ENCODE data around the gene CPVL.

Gene CPVL

DNA sequence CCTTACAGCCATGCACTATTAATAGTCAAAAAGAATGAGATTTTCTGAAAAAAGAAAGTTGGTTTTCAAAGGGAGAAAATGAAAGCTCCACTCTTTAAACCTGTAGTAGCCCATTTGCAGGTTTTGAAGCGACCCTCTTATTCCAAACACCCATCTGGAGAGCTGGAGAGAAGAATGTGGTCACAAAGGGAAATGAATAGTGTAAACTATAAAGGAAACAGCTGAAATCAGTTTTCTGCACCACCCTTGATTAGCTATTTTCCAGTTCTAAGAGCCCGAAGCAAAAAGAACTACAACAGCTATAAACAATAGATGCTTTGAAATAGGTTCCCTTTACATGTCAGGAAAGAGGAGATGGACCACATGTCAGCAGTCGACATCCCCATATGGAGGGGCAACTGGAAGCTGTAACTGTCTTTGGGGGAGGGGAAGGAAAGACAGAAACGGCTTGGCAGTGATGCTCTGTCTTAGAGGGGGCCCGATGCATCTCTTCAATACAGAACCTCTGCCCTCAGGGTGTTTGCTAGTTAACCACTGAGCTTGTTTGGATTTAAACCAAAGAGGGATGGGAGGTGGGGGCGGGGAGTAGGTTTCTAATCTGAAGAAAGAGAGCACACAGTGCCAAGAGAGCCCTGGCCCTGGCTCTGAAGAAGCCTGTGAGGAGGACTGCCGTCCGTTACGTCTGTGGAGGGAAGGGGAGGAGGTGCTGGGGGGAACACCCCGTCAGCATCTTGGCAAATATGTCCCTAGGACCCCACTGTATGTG is 55.3 kb downstream of the CPVL start:
- DNase-seq (ENCODE audit: low read depth) = peak; percentile 9

DNA sequence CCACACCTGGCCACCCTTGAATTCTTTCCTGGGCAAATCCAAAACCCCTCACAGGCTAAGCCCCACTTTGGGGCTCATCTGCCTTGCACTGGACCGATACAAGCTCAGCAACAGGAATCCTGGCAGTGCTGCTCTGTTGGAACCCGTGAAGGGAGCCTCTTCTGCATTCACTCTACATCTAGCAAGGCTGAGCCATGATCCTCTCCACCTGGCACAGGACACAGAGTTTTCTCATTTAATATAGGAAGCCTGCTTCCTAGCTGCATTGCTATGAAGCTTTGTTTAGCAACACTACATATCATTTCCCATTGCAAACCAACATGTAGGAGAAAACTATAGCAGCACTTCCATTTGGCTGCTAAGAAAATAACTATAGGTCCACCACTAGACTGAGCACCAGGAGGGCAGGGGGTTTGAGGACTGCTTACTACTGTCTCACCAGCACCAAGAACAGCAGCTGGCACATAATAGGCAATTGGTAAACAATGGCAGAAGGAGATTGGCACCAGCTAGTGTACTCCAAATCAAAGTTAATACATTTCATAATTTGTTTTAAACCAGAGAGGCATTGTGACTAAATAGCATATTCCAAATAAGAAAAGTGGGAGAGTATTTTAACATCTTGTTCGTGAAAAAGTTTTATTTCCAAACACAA is 56.1 kb downstream of the CPVL start:
- DNase-seq (ENCODE audit: low read depth) = no peak

DNA sequence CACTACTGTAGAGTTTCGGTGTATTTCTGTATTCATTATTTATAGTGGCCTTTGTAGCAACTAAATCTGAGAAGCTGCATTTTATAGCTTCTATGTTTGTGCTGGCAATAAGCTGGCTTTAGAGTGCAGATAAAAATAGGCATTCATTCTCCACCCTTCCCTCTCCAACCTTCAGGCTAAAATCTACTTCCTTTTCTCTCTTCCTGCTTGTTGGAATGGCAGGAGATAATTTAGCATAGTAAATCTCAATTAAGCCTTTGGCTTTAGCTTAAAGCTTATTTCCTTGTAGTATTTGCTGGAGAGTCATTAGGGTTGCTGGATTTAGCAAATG is 58.5 kb downstream of the CPVL start:
- DNase-seq (ENCODE audit: low read depth) = no peak

DNA sequence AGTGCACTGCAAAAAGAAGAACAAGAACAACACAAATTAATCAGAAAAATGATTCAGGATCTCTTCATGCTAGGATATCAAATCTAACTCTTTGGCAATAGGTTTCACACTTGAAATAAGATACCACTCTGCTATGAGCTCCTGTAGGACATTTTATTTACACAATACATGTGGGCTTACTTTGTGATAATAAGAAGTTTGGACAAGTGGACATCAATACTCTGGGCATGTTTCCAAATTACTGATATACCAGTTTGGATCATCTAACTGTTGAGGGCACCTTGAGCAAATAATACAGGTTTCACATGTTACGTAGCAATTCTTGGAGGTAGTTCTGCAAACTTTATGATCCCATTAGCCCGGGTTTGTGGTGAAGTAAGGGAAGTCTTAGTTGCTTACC is 59.8 kb downstream of the CPVL start:
- DNase-seq (ENCODE audit: low read depth) = no peak

DNA sequence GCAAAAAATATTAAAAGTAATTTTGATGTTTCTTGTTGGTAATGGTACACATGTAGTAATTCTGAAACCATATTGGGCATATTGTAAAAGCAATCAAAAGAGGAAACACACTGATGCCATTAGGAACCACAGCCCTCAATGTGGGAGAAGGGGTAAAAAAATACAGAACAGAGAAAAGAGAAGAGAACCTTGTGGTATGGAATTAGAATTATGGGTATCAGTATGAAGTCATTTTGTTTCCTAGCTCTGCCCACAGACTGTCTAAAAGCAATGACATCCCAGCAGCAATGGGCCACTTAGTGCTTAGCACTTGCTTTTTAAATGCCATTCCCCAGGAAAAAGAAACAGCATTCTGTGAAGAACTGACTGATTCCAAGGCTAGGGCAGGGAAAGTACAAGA is 61.5 kb downstream of the CPVL start:
- DNase-seq (ENCODE audit: low read depth) = no peak

- DNase-seq (ENCODE audit: low read depth) = no peak
These were observed 65.5 kb downstream of the CPVL start for GRCh38 chr7:29080803-29081202.

- DNase-seq (ENCODE audit: low read depth) = no peak
These were observed 67.8 kb downstream of the CPVL start for GRCh38 chr7:29078311-29079260.

DNA sequence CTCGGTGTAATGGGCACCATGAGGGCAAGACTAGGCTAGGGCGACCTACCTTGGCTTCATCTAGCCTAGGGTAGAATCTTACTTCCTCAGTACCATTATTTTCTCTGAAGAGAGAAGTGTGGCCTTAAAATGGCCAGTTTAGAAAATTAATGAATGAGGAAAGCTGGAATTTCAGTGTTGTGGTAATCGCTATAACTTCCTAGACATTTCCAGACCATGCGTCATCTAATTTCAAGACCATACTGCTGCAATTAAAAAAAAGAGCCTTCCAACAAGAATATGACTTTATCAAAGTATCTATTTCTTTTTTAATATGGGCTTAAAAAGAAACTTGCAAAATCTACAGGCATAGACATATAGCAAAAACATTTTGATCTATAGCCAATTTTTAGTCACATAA is 68.5 kb downstream of the CPVL start:
- no peak for DNase-seq (ENCODE audit: low read depth)

DNA sequence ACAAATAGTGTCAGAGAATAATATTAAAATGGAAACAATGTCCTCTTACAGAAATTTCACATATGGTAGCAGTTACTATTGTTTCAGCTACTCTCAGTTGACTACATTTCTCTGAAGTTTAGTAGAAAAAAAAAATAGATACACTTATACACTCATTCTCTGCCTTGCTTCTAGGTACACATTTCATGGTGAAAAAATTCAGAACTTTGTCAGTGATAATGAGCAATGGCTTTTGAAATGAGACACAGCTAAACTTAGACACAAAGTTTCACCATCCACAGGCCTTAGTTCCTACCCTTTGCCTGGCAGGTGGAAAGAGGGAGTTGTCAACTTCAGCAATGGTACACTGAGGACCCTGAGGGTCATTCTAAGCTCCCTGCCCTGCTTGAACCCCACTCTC is 69.2 kb downstream of the CPVL start:
- no peak for DNase-seq (ENCODE audit: low read depth)

GRCh38 chr7:29076631-29077030 is 69.7 kb downstream of the CPVL start:
- DNase-seq (ENCODE audit: low read depth) = no peak

DNA sequence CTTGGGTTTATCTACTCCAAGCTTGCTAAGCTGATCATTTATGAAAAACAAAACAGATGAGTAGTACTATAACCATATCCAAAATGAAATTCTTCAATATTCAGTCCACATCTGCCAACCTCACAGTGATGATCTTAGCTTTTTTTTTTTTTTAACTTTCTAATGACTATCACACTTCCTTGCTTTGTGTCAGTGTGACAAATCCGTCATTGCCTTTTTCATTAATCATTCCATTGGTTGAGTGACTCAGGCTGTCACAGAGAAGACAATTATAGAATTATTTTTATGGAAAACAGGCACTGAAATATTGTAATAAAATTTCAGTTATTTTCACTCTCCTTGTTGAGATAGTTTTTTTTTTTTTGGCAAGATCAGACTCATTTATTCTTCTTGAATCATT is 70.7 kb downstream of the CPVL start:
- DNase-seq (ENCODE audit: low read depth) = no peak

- DNase-seq (ENCODE audit: low read depth) = no peak
These were observed 75.0 kb downstream of the CPVL start for GRCh38 chr7:29071203-29071874.

- DNase-seq (ENCODE audit: low read depth) = no peak
These were observed 79.7 kb downstream of the CPVL start for GRCh38 chr7:29066641-29067040.

DNA sequence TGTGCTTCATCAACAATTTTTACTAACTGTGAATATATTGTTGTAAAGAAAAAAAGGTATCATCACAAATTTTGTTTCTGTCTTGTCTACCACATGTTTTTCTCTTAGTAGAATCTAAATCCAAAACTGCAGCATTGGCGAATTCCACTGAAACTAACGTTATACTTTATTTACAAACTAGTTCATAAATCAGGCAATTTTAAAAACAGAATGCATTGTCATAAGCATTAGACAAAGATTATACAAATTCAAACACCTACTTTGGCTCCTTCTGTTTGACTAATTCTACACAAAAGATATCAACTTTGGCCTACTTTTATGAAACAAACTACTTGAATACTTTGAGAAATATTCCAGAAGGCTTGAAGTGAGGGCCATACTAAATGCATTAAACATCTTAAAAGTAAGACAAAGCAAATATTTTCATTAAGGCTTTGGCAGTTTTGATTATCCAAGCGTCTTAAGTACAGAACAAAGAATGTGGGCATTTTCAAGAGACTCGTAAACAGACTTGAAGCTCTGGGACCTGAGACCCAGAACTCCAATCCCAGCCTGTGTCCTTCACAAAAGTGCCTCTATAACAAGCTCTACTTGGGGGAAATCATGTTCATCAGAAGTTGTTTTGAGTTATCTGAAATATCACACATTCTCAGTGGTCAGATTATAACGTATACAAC is 81.0 kb downstream of the CPVL start:
- no peak for DNase-seq (ENCODE audit: low read depth)

DNA sequence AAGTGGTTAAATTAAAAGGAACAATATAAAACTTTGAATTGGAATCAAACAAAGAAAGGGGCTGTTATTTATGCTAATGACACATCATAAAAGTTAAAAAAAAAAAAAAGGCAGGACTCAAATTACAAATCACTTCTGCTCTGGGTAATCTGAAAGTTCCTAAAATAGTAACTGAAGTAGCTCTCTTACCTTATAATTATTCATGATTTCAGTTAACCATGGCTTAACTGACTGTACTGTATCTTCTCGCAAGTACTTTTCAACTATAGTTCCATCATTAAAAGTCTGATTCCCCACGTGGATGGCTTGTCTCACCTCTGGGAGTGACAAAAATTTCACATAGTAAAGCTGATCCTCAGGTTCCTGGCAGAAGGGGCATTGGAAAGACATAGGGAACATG is 82.5 kb downstream of the CPVL start:
- no peak for DNase-seq (ENCODE audit: low read depth)

- DNase-seq (ENCODE audit: low read depth) = no peak
These were observed 83.1 kb downstream of the CPVL start for GRCh38 chr7:29063236-29063635.

DNA sequence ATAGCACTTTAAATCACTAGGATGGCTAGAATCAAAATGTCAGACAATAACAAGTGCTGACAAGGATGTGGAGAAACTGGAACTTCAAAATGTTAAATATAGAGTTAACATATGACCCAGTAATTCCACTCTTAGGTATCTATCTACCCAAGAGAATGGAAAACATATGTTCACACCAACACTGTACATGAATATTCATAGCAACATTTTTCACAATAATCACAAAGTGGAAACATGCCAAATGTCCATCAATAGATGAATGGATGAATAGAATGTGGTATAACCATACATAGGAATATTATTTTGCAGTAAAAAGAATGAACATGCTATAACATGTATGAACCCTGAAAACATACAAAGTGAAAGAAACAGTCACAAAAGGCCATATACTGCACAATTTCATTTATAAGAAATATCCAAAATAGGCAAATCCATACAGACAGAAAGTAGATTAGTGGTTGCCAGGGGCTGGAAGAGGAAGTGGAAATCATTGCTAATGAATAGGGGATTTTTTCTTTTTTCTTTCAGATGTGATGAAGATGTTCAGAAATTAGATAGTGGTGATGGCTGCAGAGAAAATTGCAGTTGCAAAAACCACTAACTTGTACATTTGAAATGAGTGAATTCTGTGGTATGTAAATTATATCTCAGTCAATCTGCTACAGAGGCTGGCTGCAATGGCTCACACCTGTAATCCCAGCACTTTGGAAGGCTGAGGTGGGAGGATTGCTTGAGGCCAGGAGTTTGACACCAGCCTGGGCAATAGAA is 93.0 kb downstream of the CPVL start:
- DNase-seq (ENCODE audit: low read depth) = no peak

DNA sequence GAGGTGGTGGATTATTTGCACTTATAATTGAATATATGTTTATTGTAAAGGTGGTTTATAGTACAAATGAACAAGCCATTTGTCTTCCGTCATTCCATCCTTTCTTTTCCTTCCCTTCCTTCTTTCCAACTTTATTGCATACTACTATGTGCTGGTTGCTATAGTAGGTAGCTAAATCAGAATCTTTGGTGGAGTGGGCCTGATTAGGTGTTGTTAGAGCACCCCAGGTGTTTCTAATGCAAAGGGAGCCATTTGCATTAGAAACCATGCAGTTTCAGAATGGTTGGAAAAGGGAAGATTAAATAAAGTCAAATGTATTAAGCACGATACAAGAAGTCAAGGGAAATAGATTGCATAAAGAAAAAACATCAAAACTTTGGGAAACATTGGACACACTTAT is 99.4 kb downstream of the CPVL start:
- DNase-seq (ENCODE audit: low read depth) = no peak

GRCh38 chr7:29045258-29046086 is 100.9 kb downstream of the CPVL start:
- no peak for DNase-seq (ENCODE audit: low read depth)

DNA sequence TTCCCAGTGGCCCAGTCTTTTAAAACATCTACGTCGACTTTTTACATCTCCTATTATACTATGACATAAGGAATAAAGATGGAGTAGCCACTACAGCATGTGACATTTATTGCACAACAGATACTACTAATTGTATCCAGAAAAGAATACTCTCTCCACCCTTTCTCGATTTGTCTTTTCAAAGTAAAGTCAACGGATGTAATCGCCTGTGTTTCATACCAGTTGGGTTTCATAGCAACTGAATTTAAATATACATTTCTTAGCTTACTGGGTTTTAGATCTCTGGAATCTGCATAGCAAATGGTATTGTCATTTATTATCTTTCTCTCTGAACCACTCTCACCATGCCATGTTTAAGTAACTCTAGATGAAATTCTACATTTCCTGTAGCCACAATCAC is 101.8 kb downstream of the CPVL start:
- no peak for DNase-seq (ENCODE audit: low read depth)

Data from ELR (cell line).